Measurements from ENCODE around the gene GMNN.
A peak's percentile ranks its signal among the peaks of the same experiment; 100 is the strongest.
"Not testable (repeated sequence)": the region's sequence is repeated elsewhere in the genome, so short reads cannot be mapped to it uniquely, and the experiment has no call there.

Gene GMNN

DNA sequence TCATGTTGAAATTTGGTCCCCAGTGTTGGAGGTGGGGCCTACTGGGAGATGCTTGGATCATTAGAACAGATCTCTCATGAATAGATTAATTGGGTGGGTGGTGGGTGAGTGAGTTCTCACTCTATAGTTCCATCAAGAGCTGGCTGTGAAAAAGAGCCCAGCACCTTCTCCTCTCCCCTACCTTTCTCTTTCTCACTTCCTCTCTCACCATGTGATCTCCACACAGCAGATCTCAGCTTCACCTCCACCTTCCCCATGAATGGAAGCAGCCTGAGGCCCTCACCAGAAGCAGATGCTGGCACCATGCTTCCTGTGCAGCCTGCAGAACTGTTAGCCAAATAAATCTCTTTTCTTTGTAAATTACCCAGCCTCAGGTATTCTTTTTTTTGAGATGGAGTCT is 12.9 kb upstream of the GMNN start:
- no peak for DNase-seq (ENCODE audit: low read depth)

DNA sequence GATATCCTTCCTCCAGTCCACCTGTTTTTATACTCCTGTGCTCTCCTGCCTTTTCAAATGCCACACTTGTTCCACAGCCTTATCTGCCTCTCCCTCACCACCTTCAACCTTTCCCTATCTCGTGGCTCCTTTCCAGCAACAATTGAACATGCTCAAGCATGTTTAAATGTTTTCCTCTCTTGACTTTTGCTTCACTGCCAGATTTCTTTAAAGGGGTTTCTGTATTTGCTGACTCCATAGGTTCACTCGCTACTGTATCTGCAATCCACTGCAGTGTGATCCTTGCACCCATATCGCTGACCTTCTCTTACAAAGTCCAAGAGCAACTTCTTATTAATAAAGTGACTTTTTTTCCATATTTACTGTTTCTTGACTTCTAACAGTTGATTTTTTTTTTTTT is 11.2 kb upstream of the GMNN start:
- no peak for DNase-seq (ENCODE audit: low read depth)

DNA sequence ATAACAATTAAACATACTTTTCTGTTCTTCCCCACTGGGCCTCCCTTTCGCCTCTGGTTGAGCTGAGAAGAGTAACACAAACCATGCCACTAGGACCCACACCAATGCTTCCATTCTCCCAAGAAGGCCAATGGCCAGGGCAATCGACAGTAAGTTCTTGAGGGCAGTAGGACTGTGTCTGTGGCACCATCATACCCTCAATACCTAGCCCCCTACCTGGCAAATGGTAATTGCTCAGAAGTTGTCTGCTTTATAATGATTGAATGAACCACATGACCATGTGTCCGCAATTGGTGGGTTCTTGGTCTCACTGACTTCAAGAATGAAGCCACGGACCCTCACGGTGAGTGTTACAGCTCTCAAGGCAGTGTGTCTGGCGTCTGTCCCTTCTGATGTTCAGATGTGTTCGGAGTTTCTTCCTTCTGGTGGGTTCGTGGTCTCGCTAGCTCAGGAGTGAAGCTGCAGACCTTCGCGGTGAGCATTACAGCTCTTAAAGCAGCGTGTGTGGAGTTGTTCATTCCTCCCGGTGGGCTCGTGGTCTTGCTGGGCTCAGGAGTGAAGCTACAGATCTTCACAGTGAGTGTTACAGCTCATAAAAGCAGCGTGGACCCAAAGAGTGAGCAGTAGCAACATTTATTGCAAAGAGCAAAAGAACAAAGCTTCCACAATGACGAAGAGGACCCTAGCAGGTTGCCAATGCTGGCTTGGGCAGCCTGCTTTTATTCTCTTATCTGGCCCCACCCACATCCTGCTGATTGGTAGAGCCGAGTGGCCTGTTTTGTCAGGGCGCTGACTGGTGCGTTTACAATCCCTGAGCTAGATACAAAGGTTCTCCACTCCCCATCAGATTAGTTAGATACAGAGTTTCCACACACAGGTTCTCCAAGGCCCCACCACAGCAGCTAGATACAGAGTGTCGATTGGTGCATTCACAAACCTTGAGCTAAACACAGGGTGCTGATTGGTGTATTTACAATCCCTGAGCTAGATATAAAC is 9.6 kb upstream of the GMNN start:
- DNase-seq (ENCODE audit: low read depth) = not testable (repeated sequence)

DNA sequence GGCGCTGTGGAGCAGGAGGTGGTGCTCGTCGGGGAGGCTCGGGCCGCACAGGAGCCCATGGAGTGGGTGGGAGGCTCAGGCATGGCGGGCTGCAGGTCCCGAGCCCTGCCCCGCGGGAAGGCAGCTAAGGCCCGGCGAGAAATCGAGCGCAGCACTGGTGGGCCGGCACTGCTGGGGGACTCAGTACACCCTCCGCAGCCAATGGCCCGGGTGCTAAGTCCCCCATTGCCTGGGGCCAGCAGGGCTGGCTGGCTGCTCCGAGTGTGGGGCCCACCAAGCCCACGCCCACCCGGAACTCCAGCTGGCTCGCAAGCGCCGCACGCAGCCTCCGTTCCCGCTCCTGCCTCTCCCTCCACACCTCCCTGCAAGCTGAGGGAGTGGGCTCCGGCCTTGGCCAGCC is 8.8 kb upstream of the GMNN start:
- not testable (repeated sequence) for DNase-seq (ENCODE audit: low read depth)

DNA sequence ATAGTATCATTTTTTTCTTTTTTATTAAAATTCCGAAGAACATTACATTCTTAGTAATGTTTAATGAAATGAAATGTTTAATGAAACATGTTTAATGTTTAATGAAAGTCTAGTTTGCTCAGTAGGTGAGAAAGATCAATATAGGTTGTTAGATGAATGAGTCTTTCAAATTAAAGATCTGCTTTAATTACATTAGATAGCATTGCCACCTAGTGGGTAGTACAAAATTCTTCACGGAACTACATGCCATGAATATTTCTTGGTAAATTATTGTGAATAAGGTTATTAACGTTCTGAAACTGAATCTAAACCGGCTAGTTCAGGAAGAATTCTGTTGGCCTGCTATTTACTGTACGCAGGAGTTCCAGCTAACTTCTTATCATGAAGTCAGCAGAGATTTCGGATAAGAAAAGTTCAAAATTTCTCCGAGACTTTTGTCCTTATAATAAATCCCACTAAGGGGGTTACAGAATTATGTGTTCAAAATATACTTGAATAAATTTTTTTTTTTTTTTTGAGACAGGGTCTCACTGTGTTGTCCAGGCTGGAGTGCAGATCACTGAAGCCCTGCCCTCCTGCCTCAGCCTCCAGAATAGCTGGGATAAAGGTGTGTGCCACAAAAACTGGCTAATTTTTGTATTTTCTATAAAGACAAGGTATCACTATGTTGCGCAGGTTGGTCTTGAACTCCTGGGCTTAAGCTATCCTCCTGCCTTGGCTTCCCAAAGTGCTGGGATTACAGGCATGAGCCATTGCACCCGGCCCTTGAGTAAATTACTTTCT is 7.9 kb upstream of the GMNN start:
- DNase-seq (ENCODE audit: low read depth) = no peak

DNA sequence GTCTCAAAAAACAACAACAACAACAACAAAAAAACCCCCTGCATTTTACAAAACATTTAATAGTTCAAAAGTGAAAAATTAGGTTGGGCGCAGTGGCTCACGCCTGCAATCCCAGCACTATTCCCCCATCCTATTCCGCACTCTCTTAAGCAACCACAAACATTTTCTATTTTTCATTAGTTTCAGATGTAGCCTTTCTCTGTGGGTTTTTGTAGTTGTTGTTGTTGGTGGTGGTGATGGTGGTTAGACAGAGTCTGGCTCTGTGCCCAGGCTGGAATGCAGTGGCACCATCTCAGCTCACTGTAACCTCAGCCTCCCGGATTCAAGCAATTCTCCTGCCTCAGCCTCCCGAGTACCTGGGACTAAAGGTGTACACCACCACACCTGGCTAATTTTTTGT is 6.4 kb upstream of the GMNN start:
- no peak for DNase-seq (ENCODE audit: low read depth)

DNA sequence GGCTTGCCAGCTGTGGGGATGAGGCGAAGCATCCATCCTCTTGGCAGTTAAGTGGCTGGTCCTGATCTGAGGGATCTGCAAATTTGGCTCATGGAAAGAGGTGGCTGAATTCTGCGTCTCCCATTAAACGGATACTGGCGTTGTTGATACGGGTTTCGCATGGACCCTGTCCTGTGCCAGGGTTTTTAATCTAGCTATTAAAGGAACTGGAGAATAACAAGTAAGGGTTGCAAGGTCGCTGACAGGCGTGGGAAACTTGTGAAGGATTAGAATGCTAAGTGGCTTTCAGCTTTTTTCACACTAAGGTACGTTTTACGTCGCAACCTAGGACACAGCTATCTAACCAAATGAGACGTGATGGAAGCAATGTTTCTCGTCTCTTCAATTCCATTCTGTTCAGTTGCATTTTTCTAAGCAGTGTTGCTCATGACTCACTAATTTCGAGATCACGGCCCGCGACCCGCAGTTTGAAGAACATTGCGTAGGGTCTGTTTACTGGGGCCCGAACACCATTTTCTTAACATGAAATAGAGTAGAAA is 852 bp downstream of the GMNN start:
- peak; percentile 23 for DNase-seq (ENCODE audit: low read depth)

DNA sequence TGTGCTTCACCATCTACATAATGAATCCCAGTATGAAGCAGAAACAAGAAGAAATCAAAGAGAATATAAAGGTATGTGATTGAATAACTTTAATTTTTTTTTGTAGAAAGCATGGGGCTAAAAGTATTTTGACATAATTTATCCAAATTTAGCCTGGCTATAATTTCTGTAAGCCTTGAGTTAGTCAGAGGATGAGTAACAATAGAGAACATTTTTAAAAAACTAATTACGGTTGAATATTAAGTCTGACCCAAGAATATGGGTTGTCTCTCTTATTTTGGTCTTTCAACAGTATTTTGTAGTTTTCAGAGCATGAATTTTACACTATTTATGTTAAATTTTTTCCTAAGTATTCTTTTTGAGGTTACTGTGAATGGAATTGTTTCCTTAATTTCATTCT is 2.5 kb downstream of the GMNN start:
- DNase-seq (ENCODE audit: low read depth) = no peak

DNA sequence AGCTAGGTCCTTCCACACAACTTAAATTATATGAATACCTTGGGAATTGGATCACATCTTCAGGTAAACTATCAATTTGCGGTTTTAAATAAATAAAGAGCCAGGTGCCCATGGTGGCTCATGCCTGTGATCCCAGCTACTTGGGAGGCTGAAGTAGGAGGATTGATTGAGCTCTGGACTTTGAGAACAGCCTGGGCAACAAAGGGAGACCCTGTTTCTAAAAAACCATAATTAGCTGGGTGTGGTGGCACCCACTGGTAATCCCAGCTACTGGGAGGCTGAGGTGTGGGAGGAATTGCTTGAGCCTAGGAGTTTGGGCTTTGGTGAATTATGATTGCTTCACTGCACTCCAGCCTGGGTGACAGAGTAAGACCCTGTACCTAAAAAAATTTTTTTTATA is 3.4 kb downstream of the GMNN start:
- DNase-seq (ENCODE audit: low read depth) = no peak

DNA sequence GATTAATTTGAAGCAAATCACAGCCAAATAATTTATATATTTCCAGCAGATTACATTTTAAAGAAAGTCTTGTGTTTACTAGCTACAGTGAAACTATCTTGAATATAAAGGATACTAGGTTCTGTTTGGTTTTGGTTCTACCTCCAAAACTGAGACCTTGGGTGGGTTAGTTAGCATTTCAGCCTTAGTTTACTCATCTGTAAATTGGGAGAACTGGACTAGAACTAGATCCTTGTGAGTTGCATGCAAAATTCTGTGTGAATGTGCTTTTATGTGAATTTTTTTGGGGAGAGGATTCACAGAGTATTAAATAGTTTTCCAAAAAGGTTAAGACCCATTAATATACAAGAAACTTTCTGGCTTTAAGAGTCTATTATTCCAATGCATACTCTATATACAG is 4.1 kb downstream of the GMNN start:
- DNase-seq (ENCODE audit: low read depth) = no peak

DNA sequence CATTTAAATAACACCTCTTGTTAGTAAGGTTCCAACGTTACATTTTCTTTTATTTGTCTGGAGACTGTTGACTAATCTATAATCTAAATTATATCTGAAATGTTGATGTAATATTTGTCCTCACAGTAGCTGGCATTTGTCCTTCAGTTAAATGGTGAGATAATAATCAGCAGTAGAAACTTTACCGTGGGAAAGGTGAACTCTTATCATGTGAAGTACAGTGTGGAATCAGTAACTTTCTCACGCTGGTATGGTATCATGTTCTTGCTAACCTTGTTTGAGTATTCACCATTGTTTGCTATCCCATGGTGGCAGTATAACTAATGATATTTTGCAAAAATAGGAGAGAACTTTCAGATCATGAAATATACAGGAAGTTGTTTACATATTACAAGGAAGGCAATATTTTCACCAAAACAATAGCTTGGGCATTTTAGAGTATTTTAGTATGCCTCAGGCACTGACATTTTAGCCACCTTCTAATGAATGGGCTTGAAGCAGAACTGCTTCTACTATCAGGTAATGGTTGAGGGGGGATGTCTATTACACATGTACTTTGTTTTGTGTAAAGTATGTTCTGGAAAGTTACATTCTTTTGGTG is 4.8 kb downstream of the GMNN start:
- DNase-seq (ENCODE audit: low read depth) = no peak

DNA sequence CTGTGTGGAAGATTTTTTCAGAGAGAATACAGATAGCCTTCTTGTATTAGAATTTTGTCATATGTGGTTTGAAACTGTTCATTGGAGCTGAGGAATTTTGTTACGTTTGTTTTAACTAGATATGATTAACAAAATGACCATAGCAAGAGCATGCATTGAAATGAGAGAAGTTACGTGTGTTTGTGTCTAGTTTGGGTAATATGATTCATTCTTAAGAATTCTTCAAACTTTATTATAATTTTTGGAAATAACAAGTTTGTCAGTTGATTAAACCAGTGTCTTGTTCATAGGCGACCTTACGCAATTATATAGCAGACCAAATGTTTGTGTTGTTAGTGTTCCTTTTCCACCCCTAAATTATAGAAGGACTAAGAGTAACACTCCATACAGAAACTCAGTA is 5.5 kb downstream of the GMNN start:
- no peak for DNase-seq (ENCODE audit: low read depth)

DNA sequence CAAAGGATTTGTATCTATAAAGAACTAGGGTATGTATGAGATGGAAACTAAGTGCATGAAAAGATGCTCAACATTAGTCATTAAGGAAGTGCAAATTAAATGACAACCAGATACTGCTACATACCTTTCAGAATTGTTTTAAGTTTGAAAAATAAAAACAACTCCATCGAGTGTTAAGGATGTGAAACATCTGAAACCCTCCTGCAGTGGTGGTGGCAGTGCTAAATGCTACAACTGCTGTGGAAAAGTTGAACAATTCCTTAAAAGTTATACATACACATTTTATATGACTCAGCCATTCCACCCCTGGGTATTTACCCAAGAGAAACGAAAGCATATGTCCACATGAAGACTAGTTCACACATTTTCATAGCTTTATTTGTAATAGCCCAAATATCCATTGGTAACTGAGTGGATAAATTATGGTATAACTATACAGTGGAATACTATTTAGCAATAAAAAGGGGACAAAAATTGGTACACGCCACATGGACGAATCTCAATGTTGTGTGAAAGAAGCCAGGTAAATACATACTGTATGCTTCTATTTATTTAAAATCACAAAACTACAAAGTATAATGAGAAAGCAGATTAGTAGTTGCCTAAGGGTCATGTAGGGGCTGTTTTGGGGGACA is 13.4 kb downstream of the GMNN start:
- no peak for DNase-seq (ENCODE audit: low read depth)

DNA sequence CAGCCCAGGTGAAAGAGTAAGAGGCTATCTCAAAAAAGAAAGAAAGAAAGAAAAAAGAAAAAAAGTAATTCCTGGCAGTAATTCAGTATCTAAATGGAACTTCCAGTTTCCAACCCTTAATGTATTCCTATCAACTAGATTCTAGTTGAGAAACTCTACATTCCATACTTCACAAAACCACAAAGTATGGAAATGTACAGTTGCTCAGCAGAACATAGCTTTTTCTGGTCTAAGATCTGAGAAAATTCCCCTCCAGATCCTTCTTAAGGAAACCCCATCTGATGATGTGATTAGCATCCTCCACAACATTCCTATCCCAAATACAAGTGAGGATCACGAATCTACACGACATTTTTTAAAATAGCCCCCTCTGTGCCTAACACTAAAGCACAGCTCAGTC is 20.4 kb downstream of the GMNN start:
- no peak for DNase-seq (ENCODE audit: low read depth)

DNA sequence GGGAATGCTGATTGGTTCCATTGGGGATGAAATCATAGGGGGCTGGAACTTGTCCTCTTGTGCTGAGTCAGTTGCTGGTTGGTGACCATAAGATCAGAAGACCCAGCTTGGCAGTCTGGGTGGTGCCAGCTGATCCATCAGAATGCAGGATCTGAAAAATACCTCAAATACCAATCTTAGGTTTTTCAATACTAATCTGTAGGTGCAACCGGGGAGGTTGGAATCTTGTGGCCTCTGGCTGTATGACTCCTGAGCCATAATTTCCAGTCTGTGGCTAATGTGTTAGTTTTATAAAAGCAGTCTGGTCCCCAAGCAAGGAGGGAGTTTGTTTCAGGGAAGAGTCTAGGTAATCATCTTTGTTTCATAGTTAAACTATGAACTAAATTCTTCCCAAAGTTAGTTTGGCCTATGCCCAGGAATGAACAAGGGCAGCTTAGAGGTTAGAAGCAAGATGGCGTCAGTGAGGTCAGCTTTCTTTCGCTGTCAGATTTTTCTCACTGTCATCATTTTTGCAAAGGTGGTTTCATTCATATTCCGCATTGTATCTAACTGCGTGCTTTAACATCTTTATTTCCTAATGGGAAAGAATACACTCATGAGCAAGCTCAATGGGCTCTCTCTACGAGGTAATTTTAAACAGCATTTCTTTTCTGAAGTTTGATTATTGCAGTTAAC is 22.0 kb downstream of the GMNN start:
- no peak for DNase-seq (ENCODE audit: low read depth)

DNA sequence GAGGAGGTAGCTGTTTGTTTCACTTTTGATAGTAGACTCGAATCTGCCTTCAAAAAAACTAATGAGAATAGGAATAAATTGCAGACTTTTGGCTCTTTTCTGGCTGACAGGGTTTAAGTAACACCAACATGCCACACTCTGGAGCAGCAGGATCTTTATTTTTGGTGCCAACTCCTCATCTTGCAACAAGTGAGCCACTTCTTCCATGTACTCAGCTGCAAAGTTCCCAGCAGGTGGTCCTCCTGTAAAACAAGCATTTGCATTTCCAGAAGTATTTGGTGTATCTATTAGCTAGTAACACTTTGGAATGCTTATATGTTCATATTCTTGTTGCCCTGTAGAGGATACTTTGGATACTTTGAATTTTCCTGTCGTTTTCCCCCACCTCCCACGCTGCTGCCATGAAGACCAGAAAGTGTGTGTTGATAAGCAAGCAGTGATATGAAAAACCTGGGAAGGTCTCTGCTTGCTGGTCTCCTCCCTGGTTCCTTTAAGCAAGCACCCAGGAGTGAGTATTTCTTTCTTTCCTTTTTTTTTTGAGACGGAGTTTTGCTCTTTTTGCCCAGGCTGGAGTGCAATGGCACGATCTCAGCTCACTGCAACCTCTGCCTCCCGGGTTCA is 23.0 kb downstream of the GMNN start:
- DNase-seq (ENCODE audit: low read depth) = no peak

DNA sequence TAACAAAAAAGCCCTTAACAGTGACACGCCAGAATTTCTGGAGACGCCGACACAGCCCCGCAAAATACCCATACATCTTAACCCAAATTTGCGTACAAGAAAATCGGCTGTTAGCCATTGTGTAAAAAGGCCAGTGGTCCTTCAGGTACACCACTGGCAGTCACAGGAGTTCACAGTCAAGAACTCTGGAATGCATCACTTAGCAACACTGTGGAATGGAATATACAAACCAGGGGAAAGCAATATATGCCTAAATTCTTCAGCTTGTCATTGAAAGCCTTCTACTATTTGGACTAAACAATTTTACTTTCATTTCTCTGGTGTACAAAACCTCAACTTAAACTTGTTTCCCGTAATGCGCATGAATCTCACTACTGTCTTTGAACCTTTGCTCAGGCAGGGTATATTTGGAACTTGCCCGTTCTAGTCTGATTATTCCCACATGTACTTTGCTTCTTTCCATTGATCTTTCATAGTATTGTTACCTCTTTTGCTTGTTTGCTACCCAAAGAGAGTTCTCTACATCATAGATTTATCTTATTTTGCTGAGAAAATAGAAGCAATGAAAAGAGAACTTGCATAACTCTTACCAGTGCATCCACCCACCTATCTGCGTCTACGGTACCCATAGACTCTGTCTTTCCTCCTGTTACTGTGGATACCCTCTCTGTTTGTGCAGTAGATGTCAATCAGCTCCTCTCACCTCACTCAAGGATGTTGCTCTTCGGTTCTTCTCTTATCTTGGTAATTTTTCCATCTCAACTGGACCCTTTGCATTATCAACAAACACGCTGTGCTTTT is 24.2 kb downstream of the GMNN start, which contains the start of gene ARMH2:
TSS of gene ARMH2 (minus strand) at position 178 of the 801 bp plus-strand sequence. CDS start at position 118, 60 bp downstream.
- DNase-seq (ENCODE audit: low read depth) = no peak

DNA sequence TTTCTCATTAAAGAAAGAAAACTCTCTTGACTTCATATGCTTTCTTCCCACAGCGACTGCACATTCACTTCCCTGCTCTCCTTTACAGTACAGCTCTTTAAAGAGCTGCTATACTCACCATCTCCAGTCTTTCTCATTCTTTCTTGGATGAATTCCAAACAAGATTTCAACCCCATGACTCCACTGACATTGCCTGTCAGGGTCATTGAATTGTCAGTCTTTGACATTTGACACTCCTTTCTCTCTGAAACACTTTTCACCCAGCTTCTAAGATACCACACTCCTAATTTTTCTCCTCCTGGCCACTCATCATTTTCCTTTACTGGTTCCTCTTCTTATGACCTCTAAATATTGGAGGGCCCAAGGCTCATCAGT is 24.8 kb downstream of the GMNN start:
- no peak for DNase-seq (ENCODE audit: low read depth)

DNA sequence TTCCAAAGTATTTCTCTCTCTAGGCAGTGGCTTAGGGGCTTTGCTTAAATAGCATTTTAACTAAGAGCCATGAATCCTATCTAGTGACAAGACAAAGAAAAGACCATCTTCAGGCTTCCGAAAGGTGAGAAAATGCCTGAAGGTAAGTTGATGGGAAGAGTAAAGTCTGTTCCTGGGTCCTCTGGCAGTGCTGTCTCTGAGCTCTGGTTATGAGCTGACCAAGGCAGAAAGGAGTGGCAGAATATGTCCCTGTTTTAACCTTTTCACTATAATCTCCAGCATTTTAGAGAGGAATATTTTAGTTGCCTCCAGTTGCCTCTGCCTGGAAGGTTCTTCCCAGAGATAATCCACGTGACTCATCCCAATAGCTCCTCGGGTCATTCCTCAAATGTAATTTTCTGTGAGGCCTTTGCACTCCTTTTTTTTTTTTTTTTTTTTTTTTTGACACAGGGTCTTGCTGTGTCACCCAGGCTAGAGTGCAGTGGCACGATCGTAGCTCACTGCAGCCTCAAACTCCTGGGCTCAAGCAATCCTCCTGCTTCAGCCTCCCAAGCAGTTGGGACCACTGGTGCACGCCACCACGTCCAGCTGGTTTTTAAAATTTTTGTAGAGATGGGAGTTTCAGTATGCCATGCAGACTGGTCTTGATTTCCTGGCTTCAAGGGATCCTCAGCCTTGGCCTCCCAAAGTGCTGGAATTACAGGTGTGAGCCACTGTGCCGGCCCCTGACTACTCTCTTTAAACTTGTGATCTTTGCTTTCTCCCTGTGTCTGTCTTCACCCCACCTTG is 27.7 kb downstream of the GMNN start:
- DNase-seq (ENCODE audit: low read depth) = no peak
